CD4-positive, alpha-beta memory T cell (primary cell): ENCODE results near the gene ACTR8. TPM values are rescaled to one million over a fixed set of nuclear protein-coding genes. Genes with fewer than 3 reads are reported as not detected.

Experiments
- CTCF ChIA-PET: fragments of 350-600 bp; sonication (Branson Sonifier 250); formaldehyde crosslinking; loops from one replicate; lab custom pipeline; 2021; ENCODE audit warnings: inconsistent platforms; ENCODE audit not compliant: partially characterized antibody; lab: Charles Lee
- POLR2A ChIA-PET: fragments of 350-600 bp; sonication (Branson Sonifier 250); formaldehyde crosslinking; loops from one replicate; lab custom pipeline; 2021; ENCODE audit not compliant: partially characterized antibody; lab: Charles Lee
- DNase-seq, 5 donors: peaks; one replicate each; pipeline versions ENCODE4 v3.0.0 to v3.0.0-alpha.2; 2020 to 2022; ENCODE audit warnings: mixed read lengths in 1 of 5
- H3K27ac ChIP-seq: one replicate; pipeline ENCODE4 v1.7.0; 2013; ENCODE audit warnings: low read depth, low read length
- H3K27me3 ChIP-seq: 2 replicates; pipeline ENCODE4 v1.7.0; 2013; ENCODE audit warnings: mild to moderate bottlenecking, low read length, moderate library complexity; ENCODE audit not compliant: insufficient read depth
- H3K36me3 ChIP-seq: 2 replicates; pipeline ENCODE4 v1.7.0; 2013; ENCODE audit warnings: mild to moderate bottlenecking, low read length, moderate library complexity; ENCODE audit not compliant: insufficient read depth
- H3K4me1 ChIP-seq: 2 replicates; pipeline ENCODE4 v1.7.0; 2013; ENCODE audit warnings: mild to moderate bottlenecking, low read length, moderate library complexity; ENCODE audit not compliant: insufficient read depth
- H3K4me3 ChIP-seq, 2 donors: one replicate each; pipeline ENCODE4 v1.7.0; 2013; ENCODE audit warnings: low read length in 2 of 2, mild to moderate bottlenecking in 1 of 2
- H3K9me3 ChIP-seq, 2 donors: one replicate each; pipeline ENCODE4 v1.7.0; 2013; ENCODE audit warnings: low read length in 2 of 2, control low read depth in 1 of 2; ENCODE audit not compliant: control insufficient read depth in 1 of 2
- H3K27ac Mint-ChIP-seq, 7 donors: one replicate each; pipeline ENCODE4 v1.8.0; 2020 to 2021; ENCODE audit warnings: mixed read lengths in 7 of 7, mild to moderate bottlenecking in 6 of 7, inconsistent platforms in 3 of 7, moderate library complexity in 3 of 7
- H3K27me3 Mint-ChIP-seq, 2 donors: one replicate each; pipeline ENCODE4 v1.8.0; 2020 to 2021; ENCODE audit warnings: mixed read lengths in 2 of 2
- H3K36me3 Mint-ChIP-seq, 2 donors: one replicate each; pipeline ENCODE4 v1.8.0; 2020 to 2021; ENCODE audit warnings: mixed read lengths in 2 of 2, inconsistent platforms in 1 of 2, mild to moderate bottlenecking in 1 of 2
- H3K4me1 Mint-ChIP-seq, 4 donors: one replicate each; pipeline ENCODE4 v1.8.0; 2020 to 2021; ENCODE audit warnings: mixed read lengths in 4 of 4, mild to moderate bottlenecking in 1 of 4
- H3K4me3 Mint-ChIP-seq, 8 donors: one replicate each; pipeline ENCODE4 v1.8.0; 2020 to 2021; ENCODE audit warnings: mixed read lengths in 8 of 8, mild to moderate bottlenecking in 7 of 8, moderate library complexity in 6 of 8, inconsistent platforms in 3 of 8
- H3K9me3 Mint-ChIP-seq, 8 donors: one replicate each; pipeline ENCODE4 v1.8.0; 2020 to 2021; ENCODE audit warnings: mixed read lengths in 8 of 8, mild to moderate bottlenecking in 5 of 8, inconsistent platforms in 3 of 8, moderate library complexity in 1 of 8
- intact Hi-C: fragments of 100-400 bp; cut with micrococcal nuclease; formaldehyde crosslinking; loops from one replicate; pipeline ENCODE4 v1.15.1; 2023
- polyA plus RNA-seq, 2 donors: library from polyadenylated mRNA; unstranded; fragments of 300-500 nt; fragmentation: Illumina TruSeq; gene quantifications; one replicate each; pipeline ENCODE4 v1.2.3, GENCODE V29; 2021
- total RNA-seq, 2 experiments: library from RNA; stranded (reverse); gene quantifications; one replicate each; pipeline ENCODE4 v1.2.3, GENCODE V29; 2021

ACTR8 gene
- total and polyA plus RNA-seq, 4 experiments from 2014 or later: 13.1 to 38.1 (median 31.2) TPM

DNA sequence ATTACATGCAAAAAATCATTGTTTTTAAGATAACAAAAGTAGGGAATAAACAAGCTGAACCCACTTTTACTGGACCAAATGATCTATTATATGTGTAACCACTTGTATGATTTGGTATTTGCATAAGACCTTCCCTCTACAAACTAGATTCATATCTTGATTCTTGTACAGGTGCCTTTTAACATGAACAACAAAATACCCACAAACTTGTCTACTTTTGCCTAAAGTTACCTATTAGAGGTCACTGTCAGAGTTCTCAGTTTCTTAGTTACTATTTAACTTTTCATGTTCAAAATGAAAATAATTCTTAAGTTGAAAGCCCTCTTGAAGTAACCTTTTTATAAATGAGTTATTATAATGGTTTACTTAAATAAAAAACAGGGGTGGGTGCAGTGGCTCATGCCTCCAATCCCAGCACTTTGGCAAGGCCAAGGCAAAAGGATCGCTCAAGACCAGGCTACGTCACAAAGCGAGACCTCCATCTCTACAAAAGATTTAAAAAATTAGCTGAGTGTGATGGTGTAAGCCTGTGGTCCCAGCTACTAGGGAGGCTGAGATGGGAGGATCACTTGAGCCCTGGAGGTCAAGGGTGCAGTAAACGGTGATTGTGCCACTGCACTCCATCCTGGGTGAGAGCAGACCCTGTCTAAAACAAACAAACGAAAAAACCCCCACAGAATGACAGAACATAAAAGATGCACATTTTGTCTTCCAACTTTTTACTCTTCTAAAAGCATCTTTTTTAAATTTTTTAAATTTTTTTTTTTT lies 16.0 kb downstream of the ACTR8 start:
- no peak overlapping the region for H3K27ac ChIP-seq
- ChIA-PET POLR2A (no interaction called here), CTCF (no interaction called here)
- no peaks in the 10 kb centered on the region for H3K4me1 ChIP-seq
- intact Hi-C loops: no loop called here
- Mint-ChIP-seq H3K4me3 (no peak overlapping the region), H3K9me3 (no peaks in the 10 kb centered on the region), H3K27me3 (no peaks in the 10 kb centered on the region), H3K36me3 (peaks cover 50 to 76% of the 10 kb centered on the region in 2 donors), H3K4me1 (peaks cover 0 to 2% (median under 1%) of the 10 kb centered on the region in 4 donors), H3K27ac (peak overlapping the region in 1 of 7 donors; percentile 29)
- H3K4me3 ChIP-seq: no peak overlapping the region
- DNase-seq: no peak
- H3K36me3 ChIP-seq: peaks cover 25% of the 10 kb centered on the region
- H3K27me3 ChIP-seq: no peaks in the 10 kb centered on the region
- H3K9me3 ChIP-seq: no peaks in the 10 kb centered on the region

- CTCF ChIA-PET: no interaction called here
- intact Hi-C loops: no loop called here
Observed at GRCh38 chr3:53863145-53863544, 18.8 kb downstream of the ACTR8 start.

DNA sequence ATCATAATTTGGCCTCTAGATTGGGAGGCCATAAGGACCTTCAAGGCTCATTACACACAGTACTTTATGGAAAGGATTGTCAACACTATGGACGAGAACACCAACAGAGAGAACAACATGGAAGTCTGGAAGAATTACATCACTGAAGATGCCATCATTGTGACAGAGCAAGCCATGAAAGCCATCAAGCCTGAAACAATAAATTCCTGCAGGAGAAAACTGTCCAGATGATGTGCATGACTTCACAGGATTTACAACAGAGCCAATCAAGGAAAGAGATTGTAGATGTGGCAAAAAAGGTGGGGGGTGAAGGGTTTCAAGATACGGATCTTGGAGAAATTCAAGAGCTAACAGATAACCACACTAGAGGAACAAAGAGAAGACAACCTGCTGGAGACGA lies 19.7 kb downstream of the ACTR8 start:
- intact Hi-C loops: no loop called here
- no peak overlapping the region for H3K4me3 ChIP-seq
- no peaks in the 10 kb centered on the region for H3K9me3 Mint-ChIP-seq
- ChIA-PET POLR2A (no interaction called here), CTCF (no interaction called here)
- peaks cover 6% of the 10 kb centered on the region for H3K36me3 ChIP-seq
- no peaks in the 10 kb centered on the region for H3K27me3 ChIP-seq
- no peaks in the 10 kb centered on the region for H3K27me3 Mint-ChIP-seq
- H3K4me3 Mint-ChIP-seq: no peak overlapping the region
- H3K4me1 ChIP-seq: no peaks in the 10 kb centered on the region
- no peak overlapping the region for H3K27ac ChIP-seq
- H3K4me1 Mint-ChIP-seq: no peaks in the 10 kb centered on the region
- H3K36me3 Mint-ChIP-seq: peaks cover 32 to 52% of the 10 kb centered on the region in 2 donors
- DNase-seq: no peak
- H3K27ac Mint-ChIP-seq: peak overlapping the region in 1 of 7 donors; percentile 80
- no peaks in the 10 kb centered on the region for H3K9me3 ChIP-seq

More at GRCh38 chr3:53863145-53863544, 18.8 kb downstream of the ACTR8 start:
- Histone ChIP-seq H3K9me3 (no peaks in the 10 kb centered on the region), H3K4me3 (no peak overlapping the region), H3K4me1 (no peaks in the 10 kb centered on the region), H3K36me3 (peaks cover 6% of the 10 kb centered on the region), H3K27ac (no peak overlapping the region), H3K27me3 (no peaks in the 10 kb centered on the region)
- POLR2A ChIA-PET: no interaction called here
- no peaks in the 10 kb centered on the region for H3K27me3 Mint-ChIP-seq
- H3K27ac Mint-ChIP-seq: no peak overlapping the region
- H3K36me3 Mint-ChIP-seq: peaks cover 40 to 61% of the 10 kb centered on the region in 2 donors
- no peak overlapping the region for H3K4me3 Mint-ChIP-seq
- H3K9me3 Mint-ChIP-seq: no peaks in the 10 kb centered on the region
- H3K4me1 Mint-ChIP-seq: no peaks in the 10 kb centered on the region
- no peak for DNase-seq

GRCh38 chr3:53860196-53860595 lies 21.8 kb downstream of the ACTR8 start:
- CTCF ChIA-PET: no interaction called here

DNA sequence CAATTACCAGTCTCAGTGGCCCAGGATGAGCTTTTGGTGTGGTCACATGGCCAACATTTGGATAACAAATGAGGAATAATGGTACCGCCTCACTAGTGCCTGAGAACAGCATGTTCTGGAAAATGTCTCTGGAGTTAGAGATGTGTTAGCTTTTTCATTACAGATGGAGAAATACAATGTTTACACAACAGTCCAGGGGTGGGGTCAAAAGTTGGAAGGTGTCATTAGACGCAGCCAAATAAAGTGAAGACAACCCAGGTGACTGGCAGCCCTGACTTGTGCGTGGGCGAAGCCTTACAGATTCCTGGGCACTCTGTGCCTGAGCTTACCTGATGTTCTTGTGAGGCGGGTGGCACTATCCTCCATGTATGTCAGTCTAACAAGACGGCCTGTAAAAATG lies 22.8 kb downstream of the ACTR8 start:
- H3K36me3 ChIP-seq: peaks cover 6% of the 10 kb centered on the region
- no peaks in the 10 kb centered on the region for H3K4me1 ChIP-seq
- no peaks in the 10 kb centered on the region for H3K4me1 Mint-ChIP-seq
- DNase-seq: no peak
- H3K4me3 ChIP-seq: no peak overlapping the region
- H3K4me3 Mint-ChIP-seq: no peak overlapping the region
- H3K9me3 Mint-ChIP-seq: no peaks in the 10 kb centered on the region
- intact Hi-C loops: no loop called here
- no peaks in the 10 kb centered on the region for H3K9me3 ChIP-seq
- CTCF ChIA-PET: no interaction called here
- H3K27ac Mint-ChIP-seq: no peak overlapping the region
- no peaks in the 10 kb centered on the region for H3K27me3 Mint-ChIP-seq
- H3K36me3 Mint-ChIP-seq: peaks cover 21 to 36% of the 10 kb centered on the region in 2 donors
- no peaks in the 10 kb centered on the region for H3K27me3 ChIP-seq
- POLR2A ChIA-PET: no interaction called here
- no peak overlapping the region for H3K27ac ChIP-seq

More at GRCh38 chr3:53860196-53860595, 21.8 kb downstream of the ACTR8 start:
- Histone ChIP-seq H3K9me3 (no peaks in the 10 kb centered on the region), H3K27ac (no peak overlapping the region), H3K36me3 (peaks cover 6% of the 10 kb centered on the region), H3K4me3 (no peak overlapping the region), H3K27me3 (no peaks in the 10 kb centered on the region), H3K4me1 (no peaks in the 10 kb centered on the region)
- intact Hi-C loops: no loop called here
- Mint-ChIP-seq H3K4me3 (no peak overlapping the region), H3K4me1 (no peaks in the 10 kb centered on the region), H3K27ac (peak overlapping the region in 1 of 7 donors; percentile 8), H3K27me3 (no peaks in the 10 kb centered on the region), H3K36me3 (peaks cover 29 to 42% of the 10 kb centered on the region in 2 donors), H3K9me3 (no peaks in the 10 kb centered on the region)
- DNase-seq: no peak
- POLR2A ChIA-PET: no interaction called here

DNA sequence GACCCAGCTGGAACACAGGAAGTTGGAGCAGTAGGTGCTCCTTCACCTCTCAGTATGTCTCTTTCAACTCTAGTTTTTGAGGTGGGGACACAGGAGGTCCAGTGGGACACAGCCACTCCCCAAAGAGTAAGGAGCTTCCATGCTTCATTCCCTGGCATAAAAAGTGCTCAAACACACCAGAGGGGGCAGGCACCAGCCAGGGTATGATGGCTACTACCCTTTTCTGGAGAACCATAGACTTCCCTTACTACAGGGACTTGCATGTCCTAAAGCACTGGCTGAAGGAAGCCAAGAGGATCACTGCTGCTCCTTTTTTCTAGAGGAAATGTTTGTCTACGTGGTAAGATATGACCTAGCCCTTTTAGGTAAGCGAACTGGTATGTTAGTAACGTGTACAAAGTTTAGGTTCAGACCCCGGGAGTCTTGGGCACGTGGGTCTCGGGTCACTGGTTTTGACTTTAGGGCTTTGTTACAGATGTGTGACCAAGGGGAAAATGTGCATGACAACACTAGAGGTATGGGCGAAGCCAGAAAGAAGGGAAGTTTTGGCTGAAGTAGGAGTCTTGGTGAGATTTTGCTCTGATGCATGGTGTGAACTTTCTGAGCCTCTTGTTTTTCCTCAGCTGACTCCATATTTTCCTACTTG lies 23.7 kb downstream of the ACTR8 start:
- Histone ChIP-seq H3K4me3 (no peak overlapping the region), H3K36me3 (peaks cover 6% of the 10 kb centered on the region), H3K27ac (no peak overlapping the region), H3K9me3 (no peaks in the 10 kb centered on the region), H3K4me1 (no peaks in the 10 kb centered on the region), H3K27me3 (no peaks in the 10 kb centered on the region)
- no peak overlapping the region for H3K4me3 Mint-ChIP-seq
- ChIA-PET POLR2A (no interaction called here), CTCF (no interaction called here)
- H3K9me3 Mint-ChIP-seq: no peaks in the 10 kb centered on the region
- intact Hi-C loops: no loop called here
- H3K27me3 Mint-ChIP-seq: no peaks in the 10 kb centered on the region
- H3K27ac Mint-ChIP-seq: peak overlapping the region in 1 of 7 donors; percentile 59
- DNase-seq: no peak
- no peaks in the 10 kb centered on the region for H3K4me1 Mint-ChIP-seq
- H3K36me3 Mint-ChIP-seq: peaks cover 21 to 28% of the 10 kb centered on the region in 2 donors

GRCh38 chr3:53856964-53857363 lies 25.0 kb downstream of the ACTR8 start:
- H3K9me3 ChIP-seq: no peaks in the 10 kb centered on the region
- DNase-seq: no peak
- H3K27ac ChIP-seq: no peak overlapping the region
- intact Hi-C loops: no loop called here
- Mint-ChIP-seq H3K27ac (no peak overlapping the region), H3K4me1 (no peaks in the 10 kb centered on the region), H3K27me3 (no peaks in the 10 kb centered on the region), H3K9me3 (no peaks in the 10 kb centered on the region), H3K36me3 (peaks cover 11 to 17% of the 10 kb centered on the region in 2 donors), H3K4me3 (no peak overlapping the region)
- no peaks in the 10 kb centered on the region for H3K4me1 ChIP-seq
- H3K4me3 ChIP-seq: no peak overlapping the region
- CTCF ChIA-PET: no interaction called here
- POLR2A ChIA-PET: no interaction called here
- H3K27me3 ChIP-seq: no peaks in the 10 kb centered on the region
- H3K36me3 ChIP-seq: peaks cover 3% of the 10 kb centered on the region
